GM23338 (cell line): ENCODE measurements around the gene PATE4. TPM values are rescaled to one million over a fixed set of nuclear protein-coding genes. Genes with fewer than 3 reads are reported as not detected.
A peak's percentile ranks its signal among the peaks of the same experiment; 100 is the strongest.

Experiments used
- ATAC-seq: fragments of 200-7000 bp; cut with Tn5 transposase; 3 replicates; pipeline ENCODE4 v1.9.1; 2020
- DNase-seq: peaks from one replicate; pipeline ENCODE4 v3.0.0-alpha.2; 2015; ENCODE audit warnings: low spot score
- H2AFZ ChIP-seq: fragments of 200-600 bp; sonication (generic); 2 replicates; pipeline ENCODE4 v1.8.0; 2016; ENCODE audit warnings: antibody characterized with exemption, mild to moderate bottlenecking, moderate library complexity
- H3F3A ChIP-seq: fragments of 200-600 bp; sonication (generic); replicated peaks from 2 replicates; pipeline ENCODE4 v1.8.0; 2017; ENCODE audit warnings: antibody characterized with exemption, mixed run types, low read depth
- H3K27ac ChIP-seq: fragments of 200-600 bp; sonication (generic); 2 replicates; pipeline ENCODE4 v1.6.1; 2016; ENCODE audit warnings: low read depth
- H3K27me3 ChIP-seq: fragments of 200-600 bp; sonication (generic); 2 replicates; pipeline ENCODE4 v1.8.0; 2016; ENCODE audit warnings: mild to moderate bottlenecking, mixed run types, moderate library complexity; ENCODE audit not compliant: insufficient read depth
- H3K36me3 ChIP-seq: fragments of 200-600 bp; sonication (generic); 2 replicates; pipeline ENCODE4 v1.8.0; 2016; ENCODE audit warnings: mild to moderate bottlenecking; ENCODE audit not compliant: insufficient read depth
- H3K4me1 ChIP-seq: fragments of 200-600 bp; sonication (generic); 2 replicates; pipeline ENCODE4 v1.8.0; 2016; ENCODE audit warnings: mild to moderate bottlenecking, moderate library complexity; ENCODE audit not compliant: insufficient read depth
- H3K4me2 ChIP-seq: fragments of 200-600 bp; sonication (generic); 2 replicates; pipeline ENCODE4 v1.7.1; 2017; ENCODE audit warnings: mixed run types
- H3K4me3 ChIP-seq: fragments of 200-600 bp; sonication (generic); 2 replicates; pipeline ENCODE4 v1.6.1; 2016; ENCODE audit warnings: mixed run types
- H3K79me2 ChIP-seq: fragments of 200-600 bp; sonication (generic); replicated peaks from 2 replicates; pipeline ENCODE4 v1.8.0; 2017; ENCODE audit warnings: mild to moderate bottlenecking; ENCODE audit not compliant: insufficient read depth
- H3K9me2 ChIP-seq: fragments of 200-600 bp; sonication (generic); 2 replicates; pipeline ENCODE4 v1.8.0; 2017; ENCODE audit not compliant: insufficient read depth
- H4K20me1 ChIP-seq: fragments of 200-600 bp; sonication (generic); replicated peaks from 2 replicates; pipeline ENCODE4 v1.8.0; 2017; ENCODE audit warnings: mild to moderate bottlenecking; ENCODE audit not compliant: insufficient read depth
- H3K27ac Mint-ChIP-seq: 2 replicates; pipeline ENCODE4 v1.8.0; 2020; ENCODE audit warnings: inconsistent platforms, mild to moderate bottlenecking, moderate library complexity, mixed read lengths
- H3K27me3 Mint-ChIP-seq: 3 replicates; pipeline ENCODE4 v1.8.0; 2022; ENCODE audit warnings: low read depth, mild to moderate bottlenecking, moderate library complexity, mixed read lengths, inconsistent platforms; ENCODE audit not compliant: insufficient read depth, poor library complexity
- H3K36me3 Mint-ChIP-seq: 3 replicates; pipeline ENCODE4 v1.8.0; 2021; ENCODE audit warnings: low read depth, mild to moderate bottlenecking, inconsistent platforms, moderate library complexity, mixed read lengths
- H3K4me1 Mint-ChIP-seq: 3 replicates; pipeline ENCODE4 v1.8.0; 2020; ENCODE audit warnings: mild to moderate bottlenecking, inconsistent platforms, mixed read lengths
- H3K4me3 Mint-ChIP-seq: 3 replicates; pipeline ENCODE4 v1.8.0; 2021; ENCODE audit warnings: moderate library complexity, mild to moderate bottlenecking, inconsistent platforms, mixed read lengths
- H3K9me3 Mint-ChIP-seq: 3 replicates; pipeline ENCODE4 v1.8.0; 2020; ENCODE audit warnings: moderate library complexity, mild to moderate bottlenecking, inconsistent platforms, mixed read lengths
- CREB1 ChIP-seq: fragments of 250-450 bp; sonication (Bioruptor Pico); IDR thresholded peaks from 2 replicates; pipeline ENCODE4 v1.5.0; 2020; ENCODE audit warnings: low read depth, mild to moderate bottlenecking, moderate library complexity
- EZH2 ChIP-seq: fragments of 200-600 bp; sonication (generic); IDR thresholded peaks from one replicate; pipeline ENCODE4 v1.8.0; 2017; ENCODE audit warnings: antibody characterized with exemption, mild to moderate bottlenecking, low read depth; ENCODE audit not compliant: unreplicated experiment
- EZH2phosphoT487 ChIP-seq: fragments of 200-600 bp; sonication (generic); IDR thresholded peaks from one replicate; pipeline ENCODE4 v1.8.1; 2018; ENCODE audit warnings: antibody characterized with exemption; ENCODE audit not compliant: unreplicated experiment
- POLR2AphosphoS5 ChIP-seq: IDR thresholded peaks from 2 replicates; pipeline ENCODE4 v1.6.1; 2016; ENCODE audit warnings: antibody characterized with exemption, low read depth
- ZNF462 ChIP-seq: fragments of 250-450 bp; sonication (Bioruptor Pico); IDR thresholded peaks from 2 replicates; pipeline ENCODE4 v1.5.0; 2020; ENCODE audit warnings: mild to moderate bottlenecking, moderate library complexity
- polyA plus RNA-seq: library from polyadenylated mRNA; unstranded; fragments of >200 nt; fragmentation: Nextera tagmentation; extraction: Ambion mirVana; gene quantifications from 2 replicates; pipeline ENCODE4 v1.2.1, GENCODE V29; 2016
- total RNA-seq: library from RNA; depleted of rRNA; stranded (reverse); fragments of >200 nt; shearing (Covaris generic); gene quantifications from 2 replicates; pipeline ENCODE4 v1.2.3, GENCODE V29; 2014
- TF ChIP-seq, protein P1 (sequence below): IDR thresholded peaks from 2 replicates; pipeline ENCODE4 v1.6.1; 2016; ENCODE audit warnings: antibody characterized with exemption
- TF ChIP-seq, protein P2 (sequence below): IDR thresholded peaks from one replicate; pipeline ENCODE4 v1.6.1; 2018; ENCODE audit warnings: antibody characterized with exemption; ENCODE audit not compliant: unreplicated experiment

Gene PATE4
- total and polyA plus RNA-seq, 2 experiments from 2014 or later: not detected

DNA sequence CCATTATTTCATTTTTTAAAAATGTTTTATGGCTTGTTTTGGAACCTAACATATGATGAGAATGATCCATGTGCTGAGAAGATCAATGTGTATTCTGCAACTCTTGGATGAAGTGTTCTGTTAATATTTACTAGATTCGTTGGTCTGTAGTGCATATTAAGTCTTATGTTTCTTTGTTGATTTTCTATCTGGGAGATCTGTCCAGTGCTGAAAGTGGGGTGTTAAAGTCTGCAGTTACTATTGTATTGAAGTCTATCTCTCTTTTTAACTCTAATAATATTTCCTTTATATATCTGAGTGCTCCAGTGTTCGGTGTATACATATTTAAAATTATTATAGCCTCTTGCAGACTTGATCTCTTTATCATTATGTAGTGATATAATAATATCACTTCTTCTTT, 33.3 kb upstream of the PATE4 start:
- Mint-ChIP-seq H3K4me3 (no peak overlapping the region), H3K4me1 (peaks cover 12% of the 10 kb centered on the region), H3K27me3 (no peaks in the 10 kb centered on the region), H3K27ac (no peak overlapping the region), H3K9me3 (peaks cover 41% of the 10 kb centered on the region), H3K36me3 (peaks cover 4% of the 10 kb centered on the region; the same call in 2 of the 3 replicates)
- no peak overlapping the region for H3K27ac ChIP-seq
- no peaks in the 10 kb centered on the region for H3K79me2 ChIP-seq
- no peak overlapping the region for H2AFZ ChIP-seq
- H3K4me3 ChIP-seq: no peak overlapping the region
- H3K27me3 ChIP-seq: no peaks in the 10 kb centered on the region
- DNase-seq (no peak), ATAC-seq (no peak)
- peaks cover 17% of the 10 kb centered on the region for H3K9me2 ChIP-seq
- H4K20me1 ChIP-seq: no peaks in the 10 kb centered on the region
- TF ChIP-seq, protein P1, sequence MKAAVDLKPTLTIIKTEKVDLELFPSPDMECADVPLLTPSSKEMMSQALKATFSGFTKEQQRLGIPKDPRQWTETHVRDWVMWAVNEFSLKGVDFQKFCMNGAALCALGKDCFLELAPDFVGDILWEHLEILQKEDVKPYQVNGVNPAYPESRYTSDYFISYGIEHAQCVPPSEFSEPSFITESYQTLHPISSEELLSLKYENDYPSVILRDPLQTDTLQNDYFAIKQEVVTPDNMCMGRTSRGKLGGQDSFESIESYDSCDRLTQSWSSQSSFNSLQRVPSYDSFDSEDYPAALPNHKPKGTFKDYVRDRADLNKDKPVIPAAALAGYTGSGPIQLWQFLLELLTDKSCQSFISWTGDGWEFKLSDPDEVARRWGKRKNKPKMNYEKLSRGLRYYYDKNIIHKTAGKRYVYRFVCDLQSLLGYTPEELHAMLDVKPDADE: no peak
- TF ChIP-seq EZH2phosphoT487 (no peak), EZH2 (no peak), CREB1 (CRISPR knock-in tag) (no peak), POLR2AphosphoS5 (no peak)
- TF ChIP-seq, protein P2, sequence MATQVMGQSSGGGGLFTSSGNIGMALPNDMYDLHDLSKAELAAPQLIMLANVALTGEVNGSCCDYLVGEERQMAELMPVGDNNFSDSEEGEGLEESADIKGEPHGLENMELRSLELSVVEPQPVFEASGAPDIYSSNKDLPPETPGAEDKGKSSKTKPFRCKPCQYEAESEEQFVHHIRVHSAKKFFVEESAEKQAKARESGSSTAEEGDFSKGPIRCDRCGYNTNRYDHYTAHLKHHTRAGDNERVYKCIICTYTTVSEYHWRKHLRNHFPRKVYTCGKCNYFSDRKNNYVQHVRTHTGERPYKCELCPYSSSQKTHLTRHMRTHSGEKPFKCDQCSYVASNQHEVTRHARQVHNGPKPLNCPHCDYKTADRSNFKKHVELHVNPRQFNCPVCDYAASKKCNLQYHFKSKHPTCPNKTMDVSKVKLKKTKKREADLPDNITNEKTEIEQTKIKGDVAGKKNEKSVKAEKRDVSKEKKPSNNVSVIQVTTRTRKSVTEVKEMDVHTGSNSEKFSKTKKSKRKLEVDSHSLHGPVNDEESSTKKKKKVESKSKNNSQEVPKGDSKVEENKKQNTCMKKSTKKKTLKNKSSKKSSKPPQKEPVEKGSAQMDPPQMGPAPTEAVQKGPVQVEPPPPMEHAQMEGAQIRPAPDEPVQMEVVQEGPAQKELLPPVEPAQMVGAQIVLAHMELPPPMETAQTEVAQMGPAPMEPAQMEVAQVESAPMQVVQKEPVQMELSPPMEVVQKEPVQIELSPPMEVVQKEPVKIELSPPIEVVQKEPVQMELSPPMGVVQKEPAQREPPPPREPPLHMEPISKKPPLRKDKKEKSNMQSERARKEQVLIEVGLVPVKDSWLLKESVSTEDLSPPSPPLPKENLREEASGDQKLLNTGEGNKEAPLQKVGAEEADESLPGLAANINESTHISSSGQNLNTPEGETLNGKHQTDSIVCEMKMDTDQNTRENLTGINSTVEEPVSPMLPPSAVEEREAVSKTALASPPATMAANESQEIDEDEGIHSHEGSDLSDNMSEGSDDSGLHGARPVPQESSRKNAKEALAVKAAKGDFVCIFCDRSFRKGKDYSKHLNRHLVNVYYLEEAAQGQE: peak; percentile 34
- H3K4me2 ChIP-seq: no peak overlapping the region
- H3F3A ChIP-seq: no peaks in the 10 kb centered on the region
- H3K36me3 ChIP-seq: 0 out of 2 replicates have a peak, but pooled peaks cover 4% of the 10 kb centered on the region
- H3K4me1 ChIP-seq: peaks cover 10% of the 10 kb centered on the region; the same call in 1 of the 2 replicates

- peaks cover 4% of the 10 kb centered on the region; the same call in 2 of the 3 replicates for H3K36me3 Mint-ChIP-seq
- H3K9me2 ChIP-seq: peaks cover 13% of the 10 kb centered on the region
- H3K4me1 Mint-ChIP-seq: peaks cover 12% of the 10 kb centered on the region
- H3K4me3 Mint-ChIP-seq: no peak overlapping the region
- peaks cover 30% of the 10 kb centered on the region for H3K9me3 Mint-ChIP-seq
- no peaks in the 10 kb centered on the region for H4K20me1 ChIP-seq
- H3K27me3 Mint-ChIP-seq: no peaks in the 10 kb centered on the region
- DNase-seq: no peak
- no peaks in the 10 kb centered on the region for H3F3A ChIP-seq
- H3K79me2 ChIP-seq: no peaks in the 10 kb centered on the region
- peaks cover 10% of the 10 kb centered on the region; the same call in 1 of the 2 replicates for H3K4me1 ChIP-seq
- H3K36me3 ChIP-seq: 0 out of 2 replicates have a peak, but pooled peaks cover 4% of the 10 kb centered on the region
- no peak overlapping the region for H2AFZ ChIP-seq
- no peak overlapping the region for H3K27ac ChIP-seq
- no peak overlapping the region for H3K27ac Mint-ChIP-seq
- ATAC-seq: no peak
- H3K4me2 ChIP-seq: no peak overlapping the region
- no peak overlapping the region for H3K4me3 ChIP-seq
- no peaks in the 10 kb centered on the region for H3K27me3 ChIP-seq
- TF ChIP-seq EZH2phosphoT487 (no peak), ZNF462 (CRISPR knock-in tag) (no peak)
- TF ChIP-seq, protein P1: no peak
These were observed 30.7 kb upstream of the PATE4 start for GRCh38 chr11:125802387-125802786.
